Lower lobe of right lung (tissue), 2 donors: ENCODE results near the gene VAT1L. TPM values are rescaled to one million over a fixed set of nuclear protein-coding genes. Genes with fewer than 3 reads are reported as not detected.

Source experiments
- ATAC-seq, 2 donors: fragments of 200-7000 bp; cut with Tn5 transposase; one replicate each; pipeline ENCODE4 v1.9.1; 2020 to 2022; ENCODE audit warnings: mild to moderate bottlenecking in 2 of 2, moderate library complexity in 2 of 2
- DNase-seq: peaks from one replicate; pipeline ENCODE4 v3.0.0-alpha.2; 2020
- H3K27ac ChIP-seq: fragments of 200-600 bp; one replicate; pipeline ENCODE4 v1.8.0; 2022
- H3K27me3 ChIP-seq: fragments of 200-600 bp; one replicate; pipeline ENCODE4 v1.8.0; 2022; ENCODE audit warnings: low read depth
- H3K36me3 ChIP-seq: fragments of 200-600 bp; one replicate; pipeline ENCODE4 v1.8.0; 2022; ENCODE audit warnings: mild to moderate bottlenecking
- H3K4me1 ChIP-seq: fragments of 200-600 bp; one replicate; pipeline ENCODE4 v1.8.0; 2022
- H3K4me3 ChIP-seq: fragments of 200-600 bp; one replicate; pipeline ENCODE4 v1.8.0; 2022; ENCODE audit warnings: mild to moderate bottlenecking
- H3K9me3 ChIP-seq: fragments of 200-600 bp; one replicate; pipeline ENCODE4 v1.8.0; 2022
- CTCF ChIP-seq: fragments of 200-600 bp; IDR thresholded peaks from one replicate; pipeline ENCODE4 v1.8.0; 2022; ENCODE audit warnings: antibody characterized with exemption, mild to moderate bottlenecking
- intact Hi-C: fragments of 100-400 bp; cut with DNase I; formaldehyde crosslinking; loops from one replicate; pipeline ENCODE4 v1.11.0; 2022
- total RNA-seq: library from RNA; stranded (reverse); fragmentation: NEBNext Ultra II Directional; extraction: Animal tissue kit (Norgen Biotek cat#: 25700); gene quantifications from one replicate; pipeline ENCODE4 v1.2.1, GENCODE V29; 2021
- donor health status: DM: no; HTN: yes; CAD: no; lungs with severe emphysema.

The VAT1L gene
- total RNA-seq, 1 donor from 2014 or later = 0.38 TPM

DNA sequence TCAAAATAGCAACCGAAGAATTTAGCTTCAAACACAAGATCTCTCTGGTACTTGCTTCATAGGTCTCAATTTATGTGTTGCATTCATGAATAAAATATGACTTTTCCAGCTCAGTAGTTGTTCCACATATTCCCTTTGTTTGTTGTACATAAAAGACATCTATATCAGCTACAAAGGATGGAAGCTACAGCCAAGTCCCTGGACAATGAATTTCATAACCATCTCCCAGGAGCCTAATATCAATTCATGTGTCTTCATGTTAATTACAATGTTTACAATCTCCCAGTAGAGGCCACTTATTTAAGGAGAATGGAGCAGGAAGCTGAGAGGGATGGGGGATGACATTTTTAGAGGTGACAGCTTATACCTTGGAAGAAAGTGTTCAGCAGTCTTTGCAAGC, 237.3 kb downstream of the VAT1L start:
- Histone ChIP-seq H3K4me1 (no peaks in the 10 kb centered on the region), H3K27me3 (peaks cover 8% of the 10 kb centered on the region), H3K4me3 (no peak overlapping the region), H3K27ac (no peak overlapping the region), H3K36me3 (no peaks in the 10 kb centered on the region), H3K9me3 (no peaks in the 10 kb centered on the region)
- no peak for DNase-seq
- ATAC-seq = no peak
- TF ChIP-seq CTCF = no peak
- intact Hi-C loops = no loop called here

- ATAC-seq (no peak), DNase-seq (no peak)
- no peaks in the 10 kb centered on the region for H3K27me3 ChIP-seq
- no peaks in the 10 kb centered on the region for H3K9me3 ChIP-seq
- no peaks in the 10 kb centered on the region for H3K36me3 ChIP-seq
- no peak overlapping the region for H3K4me3 ChIP-seq
- TF ChIP-seq CTCF = no peak
- intact Hi-C loops = no loop called here
- H3K27ac ChIP-seq = no peak overlapping the region
- H3K4me1 ChIP-seq = no peaks in the 10 kb centered on the region
Observed at GRCh38 chr16:78028018-78028417, 239.7 kb downstream of the VAT1L start.

Other genes starting within 250 kb of the VAT1L start
- gene NUDT7, start 66.0 kb upstream of the VAT1L start, total RNA-seq = 9.2 TPM
- not detected for gene CLEC3A, start 234.0 kb downstream of the VAT1L start, total RNA-seq